Coronary artery (tissue), 2 donors: Measurements from ENCODE around the gene CLDN24.

ENCODE experiments used
- DNase-seq: peaks from one replicate; pipeline ENCODE4 v3.0.0-alpha.2; 2017; ENCODE audit warnings: low spot score
- H3K27ac ChIP-seq, 2 donors: fragments of 200-600 bp; sonication (generic); one replicate each; pipeline ENCODE4 v1.5.1; 2016 to 2019
- H3K4me3 ChIP-seq: fragments of 200-600 bp; sonication (generic); 2 replicates; pipeline ENCODE4 v1.5.1; 2016; ENCODE audit warnings: mild to moderate bottlenecking, moderate library complexity
- TF ChIP-seq, protein P1 (sequence below): fragments of 200-600 bp; sonication (generic); IDR thresholded peaks from one replicate; pipeline ENCODE4 v1.5.1; 2019; ENCODE audit warnings: antibody characterized with exemption

CLDN24 gene

DNA sequence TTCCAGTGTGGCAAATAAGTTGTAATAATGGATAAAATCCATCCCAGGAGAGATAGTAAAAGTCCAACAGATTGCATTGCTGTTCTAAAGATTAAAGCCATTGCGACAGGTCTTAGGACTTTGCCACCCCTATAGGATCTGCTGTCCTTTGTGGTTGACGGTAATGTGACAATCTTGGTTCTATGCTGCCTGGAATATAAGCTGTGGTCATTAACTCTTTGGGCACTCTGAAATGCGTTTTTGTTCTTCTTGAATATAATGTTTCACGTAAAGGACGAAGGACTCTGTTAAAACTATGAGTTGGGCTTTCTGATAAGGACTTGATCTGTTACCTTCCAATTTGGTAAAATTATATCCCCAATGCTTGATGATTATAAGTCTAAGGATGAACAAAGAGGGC lies at the start of gene CLDN24:
Gene CLDN24 (minus strand): TSS at position 101 of the 400 bp plus-strand sequence. CDS start 0 bp downstream, at position 101.
- no peak for DNase-seq
- TF ChIP-seq, protein P1, sequence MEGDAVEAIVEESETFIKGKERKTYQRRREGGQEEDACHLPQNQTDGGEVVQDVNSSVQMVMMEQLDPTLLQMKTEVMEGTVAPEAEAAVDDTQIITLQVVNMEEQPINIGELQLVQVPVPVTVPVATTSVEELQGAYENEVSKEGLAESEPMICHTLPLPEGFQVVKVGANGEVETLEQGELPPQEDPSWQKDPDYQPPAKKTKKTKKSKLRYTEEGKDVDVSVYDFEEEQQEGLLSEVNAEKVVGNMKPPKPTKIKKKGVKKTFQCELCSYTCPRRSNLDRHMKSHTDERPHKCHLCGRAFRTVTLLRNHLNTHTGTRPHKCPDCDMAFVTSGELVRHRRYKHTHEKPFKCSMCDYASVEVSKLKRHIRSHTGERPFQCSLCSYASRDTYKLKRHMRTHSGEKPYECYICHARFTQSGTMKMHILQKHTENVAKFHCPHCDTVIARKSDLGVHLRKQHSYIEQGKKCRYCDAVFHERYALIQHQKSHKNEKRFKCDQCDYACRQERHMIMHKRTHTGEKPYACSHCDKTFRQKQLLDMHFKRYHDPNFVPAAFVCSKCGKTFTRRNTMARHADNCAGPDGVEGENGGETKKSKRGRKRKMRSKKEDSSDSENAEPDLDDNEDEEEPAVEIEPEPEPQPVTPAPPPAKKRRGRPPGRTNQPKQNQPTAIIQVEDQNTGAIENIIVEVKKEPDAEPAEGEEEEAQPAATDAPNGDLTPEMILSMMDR = no peak
- H3K27ac ChIP-seq = no peak within 1 kb of the TSS
- H3K4me3 ChIP-seq = no peak within 1 kb of the TSS

DNA sequence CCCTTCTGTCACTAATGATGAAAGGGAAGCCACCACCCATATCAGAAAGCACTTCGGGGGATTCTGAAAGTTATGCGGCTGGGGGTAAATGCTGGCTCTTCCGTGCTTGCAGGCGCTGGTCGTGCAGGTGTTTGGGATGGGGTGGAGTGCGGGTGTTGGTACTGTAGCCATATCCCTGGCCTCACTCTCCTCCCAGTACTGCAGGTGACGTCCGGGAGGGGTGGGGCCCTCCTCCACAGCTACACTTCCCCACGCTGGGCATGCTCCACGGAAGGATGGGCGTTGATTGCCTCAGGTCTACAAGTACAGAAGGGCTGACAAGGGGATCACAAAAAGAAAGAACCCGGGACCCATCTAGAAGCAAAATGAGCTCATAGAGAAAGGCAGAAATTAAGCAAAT lies 48.6 kb upstream of the CLDN24 start:
- no peak overlapping the region for H3K27ac ChIP-seq
- DNase-seq = no peak
- no peak overlapping the region for H3K4me3 ChIP-seq
- TF ChIP-seq, protein P1 = no peak

DNA sequence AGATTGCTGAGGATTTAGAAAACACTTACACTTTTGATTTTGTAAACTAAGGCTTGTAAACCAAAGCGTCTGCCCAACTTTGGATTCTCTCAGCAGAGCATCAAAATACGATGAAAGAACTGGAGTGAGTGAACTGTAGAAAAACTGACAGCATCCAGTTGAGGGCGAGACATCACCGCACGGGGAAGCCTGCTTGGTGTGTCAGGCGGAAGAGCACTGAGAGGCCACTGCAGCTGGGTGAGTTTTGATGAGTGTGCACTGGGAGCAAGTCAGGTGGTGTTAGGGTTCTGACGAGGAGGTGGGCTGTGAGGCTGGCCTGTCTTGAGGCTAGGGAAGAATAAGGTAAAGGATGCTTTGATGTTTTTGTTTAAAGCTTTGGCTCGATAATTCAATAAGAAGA lies 46.8 kb upstream of the CLDN24 start:
- TF ChIP-seq, protein P1 = no peak
- Histone ChIP-seq H3K27ac (no peak overlapping the region), H3K4me3 (no peak overlapping the region)
- no peak for DNase-seq

DNA sequence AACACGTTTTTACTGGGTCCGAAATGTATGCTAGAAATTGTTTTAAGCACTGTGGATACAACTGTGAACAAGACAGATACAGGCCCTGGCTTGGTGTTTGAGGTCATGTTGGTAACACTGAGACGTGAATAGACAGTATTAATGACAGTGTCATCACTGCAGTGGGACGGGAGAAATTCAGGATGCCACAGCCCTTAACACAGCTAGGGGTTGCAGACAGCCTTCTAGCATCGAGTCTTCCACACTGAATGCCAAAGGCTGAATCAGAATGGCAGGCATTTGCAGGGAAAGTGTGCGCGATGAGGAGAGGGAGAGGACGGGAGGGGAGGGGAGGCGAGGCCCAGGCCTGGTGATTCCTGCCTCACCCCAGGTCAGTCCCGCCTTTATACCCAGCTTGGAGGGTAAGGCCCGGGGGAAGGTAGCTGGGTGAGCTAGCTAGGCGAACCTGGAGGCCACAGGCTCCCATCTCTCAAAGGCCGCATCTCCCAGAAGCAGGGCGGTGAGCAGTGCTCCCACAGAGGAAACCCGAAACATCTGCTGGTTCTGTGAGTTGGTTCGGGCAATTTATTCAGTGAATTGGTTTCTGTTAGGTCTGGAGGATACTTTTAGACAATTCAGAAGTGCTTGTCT lies 44.1 kb upstream of the CLDN24 start:
- TF ChIP-seq, protein P1 = no peak
- no peak overlapping the region for H3K27ac ChIP-seq
- DNase-seq = no peak
- no peak overlapping the region for H3K4me3 ChIP-seq

DNA sequence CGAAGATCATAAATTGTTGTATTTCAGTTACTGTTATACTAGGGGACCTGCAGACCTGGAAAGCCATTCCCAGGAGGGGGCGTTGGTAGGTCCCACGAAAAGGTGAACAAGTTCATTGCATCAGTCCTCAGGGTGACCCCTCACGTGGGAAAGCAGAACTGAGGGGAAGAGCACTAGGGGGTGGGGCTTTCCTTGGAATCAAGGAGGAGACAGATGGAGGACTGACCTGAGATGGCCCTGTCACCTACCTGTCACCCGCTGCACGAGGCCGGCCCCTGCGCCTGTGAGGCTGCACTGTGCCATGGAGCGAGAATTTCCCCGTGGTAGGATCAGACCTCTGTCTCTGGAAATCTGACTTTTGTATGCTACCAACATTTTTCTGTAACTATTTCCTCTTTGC lies 41.8 kb upstream of the CLDN24 start:
- TF ChIP-seq, protein P1 = no peak
- no peak for DNase-seq
- Histone ChIP-seq H3K27ac (no peak overlapping the region), H3K4me3 (no peak overlapping the region)

DNA sequence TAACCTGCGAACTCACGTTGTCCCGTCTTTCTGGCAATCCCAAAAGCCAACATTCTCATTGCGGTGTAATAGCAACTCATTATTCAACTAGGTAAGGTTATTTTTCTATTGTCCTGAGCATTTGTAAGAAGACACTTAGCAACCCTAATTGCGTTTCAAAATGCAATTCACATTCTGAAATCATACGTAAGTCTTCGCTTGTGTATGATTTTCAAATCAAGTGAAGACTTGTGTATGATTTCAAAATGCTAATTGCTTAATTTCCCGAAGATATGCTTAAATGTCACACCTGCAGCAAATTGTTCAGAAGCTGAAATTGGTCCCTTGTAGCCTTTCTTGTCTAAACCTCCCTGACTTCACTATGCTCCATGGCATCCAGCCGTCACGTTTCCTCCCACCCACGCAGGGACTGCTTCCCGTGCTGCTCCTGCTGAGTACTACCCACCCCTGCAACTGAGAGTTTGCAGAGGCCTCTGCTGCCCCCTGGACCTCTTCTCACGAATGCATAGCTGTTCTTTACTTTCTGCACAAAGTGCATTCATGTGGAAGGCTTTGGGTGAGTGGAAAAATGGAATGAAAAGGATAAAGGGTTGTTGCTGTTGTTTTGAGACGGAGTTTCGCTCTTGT lies 40.8 kb upstream of the CLDN24 start:
- Histone ChIP-seq H3K27ac (no peak overlapping the region), H3K4me3 (no peak overlapping the region)
- DNase-seq = no peak
- TF ChIP-seq, protein P1 = no peak

DNA sequence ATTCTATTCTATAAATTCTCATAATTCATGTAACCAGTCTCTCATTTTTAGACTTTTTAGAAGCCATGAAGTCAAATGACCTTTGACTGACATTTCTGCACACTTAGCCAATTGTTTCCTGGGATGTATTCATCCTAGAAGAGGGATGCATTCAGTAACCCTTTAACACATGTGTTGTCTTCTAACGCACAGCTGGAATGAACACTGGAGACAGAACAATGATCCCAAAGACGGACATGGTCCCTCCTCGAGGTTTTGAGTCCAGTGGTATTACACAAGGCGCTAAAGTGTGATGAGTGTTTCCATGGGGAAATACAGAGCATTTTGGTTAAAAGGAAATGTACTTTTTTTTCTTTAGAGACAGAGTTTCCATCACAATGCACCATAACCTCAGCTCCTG lies 39.8 kb upstream of the CLDN24 start:
- Histone ChIP-seq H3K4me3 (no peak overlapping the region), H3K27ac (no peak overlapping the region)
- TF ChIP-seq, protein P1 = no peak
- no peak for DNase-seq
